IMR-90 (cell line): ENCODE data around the gene TMPRSS12. TPM values are rescaled to one million over a fixed set of nuclear protein-coding genes. Genes with fewer than 3 reads are reported as not detected.

Experiments
- ATAC-seq: fragments of 200-7000 bp; cut with Tn5 transposase; 2 replicates; pipeline ENCODE4 v1.9.1; 2020; ENCODE audit warnings: low read depth, mild to moderate bottlenecking, moderate library complexity
- BruUV-seq: library from RNA; stranded (reverse); fragments of 400-500 nt; replicated peaks from 2 replicates; lab custom pipeline; 2021; lab: Mats Ljungman, UMichigan
- CTCF ChIA-PET: fragments of 300-600 bp; formaldehyde crosslinking; extraction: SDS; loops from one replicate; lab custom pipeline; 2021; ENCODE audit warnings: antibody characterized with exemption; lab: Yijun Ruan, JAX
- POLR2A ChIA-PET: fragments of 300-600 bp; sonication (Branson Sonifier 250); formaldehyde crosslinking; loops from one replicate; lab custom pipeline; 2022; ENCODE audit warnings: antibody characterized with exemption; ENCODE audit not compliant: unreplicated experiment; lab: Charles Lee
- DNase-seq: peaks from one replicate; pipeline ENCODE4 v3.0.0; 2013
- H2AFZ ChIP-seq: replicated peaks from 2 replicates; pipeline ENCODE3; 2013; ENCODE audit warnings: low read length, mild to moderate bottlenecking; ENCODE audit not compliant: poor library complexity
- H2AK5ac ChIP-seq: 2 replicates; pipeline ENCODE4 v1.6.1; 2013; ENCODE audit warnings: low read depth, low read length, inconsistent platforms
- H2AK9ac ChIP-seq: replicated peaks from 2 replicates; pipeline ENCODE3; 2013; ENCODE audit warnings: mild to moderate bottlenecking, low read depth, low read length, moderate library complexity; ENCODE audit not compliant: poor library complexity
- H2BK120ac ChIP-seq: 2 replicates; pipeline ENCODE4 v1.6.1; 2013; ENCODE audit warnings: low read depth, low read length, inconsistent platforms
- H2BK15ac ChIP-seq: 3 replicates; pipeline ENCODE4 v1.6.1; 2013; ENCODE audit warnings: low read depth, low read length, inconsistent platforms
- H2BK20ac ChIP-seq: 2 replicates; pipeline ENCODE4 v1.6.1; 2013; ENCODE audit warnings: low read depth, mild to moderate bottlenecking, inconsistent platforms, low read length, moderate library complexity
- H2BK5ac ChIP-seq: 2 replicates; pipeline ENCODE4 v1.6.1; 2013; ENCODE audit warnings: mild to moderate bottlenecking, low read depth, low read length, inconsistent platforms; ENCODE audit not compliant: poor library complexity, severe bottlenecking
- H3K14ac ChIP-seq: replicated peaks from 2 replicates; pipeline ENCODE4 v1.6.1; 2013; ENCODE audit warnings: low read depth, low read length, inconsistent platforms
- H3K18ac ChIP-seq: 2 replicates; pipeline ENCODE4 v1.6.1; 2013; ENCODE audit warnings: low read depth, low read length, control low read depth
- H3K23ac ChIP-seq: 2 replicates; pipeline ENCODE4 v1.6.1; 2013; ENCODE audit warnings: low read depth, low read length, inconsistent platforms
- H3K27ac ChIP-seq: 2 replicates; pipeline ENCODE4 v1.5.1; 2013; ENCODE audit warnings: mild to moderate bottlenecking, control low read depth, low read length; ENCODE audit not compliant: insufficient read depth
- H3K27me3 ChIP-seq: 2 replicates; pipeline ENCODE4 v1.6.1; 2013; ENCODE audit warnings: low read length; ENCODE audit not compliant: control insufficient read depth, insufficient read depth
- H3K36me3 ChIP-seq: 2 replicates; pipeline ENCODE4 v1.6.1; 2013; ENCODE audit warnings: low read length, mixed read lengths; ENCODE audit not compliant: control insufficient read depth, insufficient read depth
- H3K4ac ChIP-seq: 2 replicates; pipeline ENCODE4 v1.6.1; 2013; ENCODE audit warnings: low read depth, low read length, inconsistent platforms
- H3K4me1 ChIP-seq: 2 replicates; pipeline ENCODE4 v1.6.1; 2013; ENCODE audit warnings: low read length, mixed read lengths; ENCODE audit not compliant: control insufficient read depth, insufficient read depth
- H3K4me2 ChIP-seq: 2 replicates; pipeline ENCODE4 v1.6.1; 2013; ENCODE audit warnings: low read depth, mild to moderate bottlenecking, control low read depth, low read length, moderate library complexity
- H3K4me3 ChIP-seq: 2 replicates; pipeline ENCODE4 v1.5.1; 2013; ENCODE audit warnings: low read depth, mild to moderate bottlenecking, control low read depth, low read length, moderate library complexity; ENCODE audit not compliant: insufficient read depth
- H3K56ac ChIP-seq: 2 replicates; pipeline ENCODE4 v1.6.1; 2013; ENCODE audit warnings: low read length, inconsistent platforms; ENCODE audit not compliant: insufficient read depth; ENCODE audit errors: extremely low read depth
- H3K79me1 ChIP-seq, 2 experiments: 2 replicates each; pipeline ENCODE4 v1.6.1; 2013; ENCODE audit warnings: low read length in 2 of 2, inconsistent platforms in 1 of 2, low read depth in 1 of 2
- H3K9ac ChIP-seq: 2 replicates; pipeline ENCODE4 v1.6.1; 2013; ENCODE audit warnings: low read depth, low read length, control low read depth
- H3K9me1 ChIP-seq: 2 replicates; pipeline ENCODE4 v1.6.1; 2013; ENCODE audit warnings: low read length, inconsistent platforms; ENCODE audit not compliant: insufficient read depth
- H3K9me3 ChIP-seq: 2 replicates; pipeline ENCODE4 v1.6.1; 2013; ENCODE audit warnings: low read length; ENCODE audit not compliant: control insufficient read depth, insufficient read depth
- H4K20me1 ChIP-seq: 2 replicates; pipeline ENCODE4 v1.6.1; 2013; ENCODE audit warnings: low read length, inconsistent platforms; ENCODE audit not compliant: insufficient read depth
- H4K5ac ChIP-seq: 2 replicates; pipeline ENCODE4 v1.6.1; 2013; ENCODE audit warnings: mild to moderate bottlenecking, low read depth, low read length, control low read depth
- H4K8ac ChIP-seq, 2 experiments: 2 replicates each; pipeline ENCODE4 v1.6.1; 2013; ENCODE audit warnings: low read depth in 2 of 2, low read length in 2 of 2, control low read depth in 1 of 2, inconsistent platforms in 1 of 2
- H4K91ac ChIP-seq: 2 replicates; pipeline ENCODE4 v1.6.1; 2013; ENCODE audit warnings: low read depth, low read length, inconsistent platforms; ENCODE audit not compliant: insufficient read depth
- CEBPB ChIP-seq: IDR thresholded peaks from 2 replicates; pipeline ENCODE4 v1.6.1; 2012; ENCODE audit warnings: low read depth, low read length, improper control_type of control experiment
- FOS ChIP-seq: fragments of 150-350 bp; IDR thresholded peaks from 2 replicates; pipeline ENCODE4 v1.6.1; 2016; ENCODE audit warnings: low read depth, low read length
- MAZ ChIP-seq: IDR thresholded peaks from 2 replicates; pipeline ENCODE4 v1.6.1; 2012; ENCODE audit warnings: low read depth, mild to moderate bottlenecking, low read length, improper control_type of control experiment, moderate library complexity, borderline replicate concordance
- RCOR1 ChIP-seq: IDR thresholded peaks from 2 replicates; pipeline ENCODE4 v1.6.1; 2012; ENCODE audit warnings: mild to moderate bottlenecking, low read length, improper control_type of control experiment; ENCODE audit not compliant: insufficient replicate concordance
- WGBS, 2 experiments: methylation state at CpG; one replicate each; pipeline versions ENCODE4 v1.1.5 to v1.1.7; 2013; ENCODE audit warnings: missing lambda C conversion rate in 2 of 2; ENCODE audit not compliant: insufficient read length in 1 of 2; ENCODE audit errors: extremely low coverage in 2 of 2; 5-methylcytosine and 5-hydroxymethylcytosine counted together
- dilution Hi-C: fragments of 300-500 bp; cut with HindIII; formaldehyde crosslinking; loops from one replicate; pipeline ENCODE4 v1.14.3; 2018; ENCODE audit warnings: low sequenced_read_pairs; ENCODE audit not compliant: unreplicated experiment
- in situ Hi-C: fragments of 300-500 bp; cut with MboI; formaldehyde crosslinking; loops from 3 replicates; pipeline ENCODE4 v1.14.3; 2019; ENCODE audit warnings: low sequenced_read_pairs, inconsistent platforms, mixed read lengths
- intact Hi-C: fragments of 100-400 bp; cut with micrococcal nuclease; formaldehyde crosslinking; loops from 2 replicates; pipeline ENCODE4 v1.10.0; 2022
- polyA plus RNA-seq, 3 experiments: library from polyadenylated mRNA; depleted of rRNA; stranded (reverse); fragments of >200 nt; gene quantifications; 2 replicates each; pipeline ENCODE4 v1.2.3, GENCODE V29; 2012; ENCODE audit warnings: low replicate concordance in 1 of 3
- total RNA-seq: library from RNA; depleted of rRNA; stranded (reverse); fragments of >200 nt; gene quantifications from 2 replicates; pipeline ENCODE4 v1.2.3, GENCODE V29; 2012

Gene TMPRSS12
- total and polyA plus RNA-seq, 2 of the 4 experiments (the other 2 are of a cell fraction): not detected

GRCh38 chr12:50933459-50934124 lies 90.9 kb downstream of the TMPRSS12 start:
- H3K4me3 ChIP-seq: no peak overlapping the region
- H3K9ac ChIP-seq: no peak overlapping the region
- no TSS peak for BruUV-seq
- H3K18ac ChIP-seq: peak overlapping the region; percentile 46; the same call in 1 of the 2 replicates
- no peak overlapping the region for H3K27ac ChIP-seq
- DNase-seq: no peak
- peak overlapping the region; percentile 2; the same call in 1 of the 2 replicates for H4K5ac ChIP-seq
- POLR2A ChIA-PET: no interaction called here
- WGBS, 2 experiments: no CpG with 5 or more reads among the region's 2 CpGs
- peak overlapping the region; percentile 12 for H3K4ac ChIP-seq
- H2AK5ac ChIP-seq: peak overlapping the region; percentile 47; the same call in 1 of the 2 replicates
- CTCF ChIA-PET: no interaction called here
- peaks cover 6% of the 10 kb centered on the region; the same call in 1 of the 2 replicates for H3K9me1 ChIP-seq
- in situ Hi-C loops (no loop called here), intact Hi-C loops (no loop called here), dilution Hi-C loops (no loop called here)
- H3K23ac ChIP-seq: no peak overlapping the region
- 0 out of 2 replicates have a peak overlapping the region, but pooled peaks have one; percentile 5 for H4K91ac ChIP-seq
- no peaks in the 10 kb centered on the region for H3K27me3 ChIP-seq
- no peak overlapping the region for H3K4me2 ChIP-seq
- ATAC-seq: no peak
- H4K20me1 ChIP-seq: no peaks in the 10 kb centered on the region
- peaks cover 14% of the 10 kb centered on the region for H3K4me1 ChIP-seq
- peak overlapping the region; percentile 62; the same call in 1 of the 3 replicates for H2BK15ac ChIP-seq
- H2BK5ac ChIP-seq: no peak overlapping the region
- TF ChIP-seq CEBPB (no peak), FOS (no peak), MAZ (no peak), RCOR1 (no peak)
- peak overlapping the region; percentile 68 for H2BK20ac ChIP-seq
- H3K9me3 ChIP-seq: peaks cover 6% of the 10 kb centered on the region; the same call in 1 of the 2 replicates
- 0 out of 2 replicates have a peak, but pooled peaks cover 2% of the 10 kb centered on the region for H3K36me3 ChIP-seq
- H2BK120ac ChIP-seq: peak overlapping the region; percentile 33; the same call in 1 of the 2 replicates
- H3K14ac ChIP-seq: peak overlapping the region; percentile 30; the same call in 1 of the 2 replicates
- no peak overlapping the region for H3K56ac ChIP-seq
- no peak overlapping the region for H2AK9ac ChIP-seq
- no peak overlapping the region for H4K8ac ChIP-seq
- no peak overlapping the region for H2AFZ ChIP-seq
- no peaks in the 10 kb centered on the region for H3K79me1 ChIP-seq
